K562 (cell line): Measurements from ENCODE around the gene TMEM229B. TPM values are rescaled to one million over a fixed set of nuclear protein-coding genes. Genes with fewer than 3 reads are reported as not detected.

Source experiments
- ATAC-seq: fragments of 200-7000 bp; cut with Tn5 transposase; 3 replicates; pipeline ENCODE4 v1.9.1; 2020; ENCODE audit warnings: moderate library complexity
- BruUV-seq: library from RNA; stranded (reverse); fragments of 400-500 nt; replicated peaks from 2 replicates; lab custom pipeline; 2021; lab: Mats Ljungman, UMichigan
- CTCF ChIA-PET: fragments of 300-600 bp; formaldehyde crosslinking; extraction: SDS; loops from one replicate; lab custom pipeline; 2021; ENCODE audit warnings: low intra/inter-chr PET ratio; lab: Yijun Ruan, JAX
- POLR2A ChIA-PET: fragments of 300-600, 350-650 bp; sonication (Branson Sonifier 250); formaldehyde crosslinking; extraction: SDS; loops from one replicate; lab custom pipeline; 2021; ENCODE audit warnings: antibody characterized with exemption, inconsistent platforms; lab: Yijun Ruan, JAX
- DNase-seq, 4 experiments: peaks; one replicate each; pipeline versions ENCODE4 v3.0.0 to v3.0.0-alpha.2; 2011 to 2018; ENCODE audit warnings: low spot score in 3 of 4, mixed read lengths in 3 of 4; ENCODE audit errors: extremely low read depth in 1 of 4
- FAIRE-seq: peaks from 2 replicates; lab custom pipeline; 2011; peaks lifted over from hg19 to GRCh38; lab: Jason Lieb, UNC
- H2AFZ ChIP-seq: 2 replicates; pipeline ENCODE4 v1.6.0; 2011; ENCODE audit warnings: low read depth, low read length, control low read depth, inconsistent platforms
- H3K27ac ChIP-seq: fragments of 200-600 bp; 3 replicates; pipeline ENCODE4 v1.8.0; 2011; ENCODE audit warnings: low read depth, mild to moderate bottlenecking, control low read depth, inconsistent platforms, low read length, moderate library complexity, mixed read lengths; ENCODE audit errors: extremely low read depth
- H3K27me3 ChIP-seq, 2 experiments: fragments of 300-600 bp in 1 of 2; 2 replicates in 1 of 2; 3 replicates in 1 of 2; pipeline versions ENCODE4 v1.6.0 to v1.8.0; 2011; ENCODE audit warnings: inconsistent platforms in 2 of 2, low read length in 2 of 2, mild to moderate bottlenecking in 1 of 2, mixed read lengths in 1 of 2, moderate library complexity in 1 of 2; ENCODE audit not compliant: control insufficient read depth in 2 of 2, insufficient read depth in 2 of 2
- H3K36me3 ChIP-seq: fragments of 300-600 bp; 3 replicates; pipeline ENCODE4 v1.8.0; 2011; ENCODE audit warnings: mild to moderate bottlenecking, low read length, inconsistent platforms; ENCODE audit not compliant: control insufficient read depth, insufficient read depth
- H3K4me1 ChIP-seq, 2 experiments: fragments of 200-600 bp in 1 of 2; replicated peaks in 1 of 2; 2 replicates in 1 of 2; 3 replicates in 1 of 2; pipeline versions ENCODE4 v1.5.1 to v1.8.0; 2011; ENCODE audit warnings: inconsistent platforms in 2 of 2, low read length in 2 of 2, mild to moderate bottlenecking in 1 of 2, mixed read lengths in 1 of 2, moderate library complexity in 1 of 2; ENCODE audit not compliant: control insufficient read depth in 2 of 2, insufficient read depth in 2 of 2
- H3K4me2 ChIP-seq: 2 replicates; pipeline ENCODE4 v1.6.1; 2011; ENCODE audit warnings: low read length, control low read depth, inconsistent platforms, mixed read lengths; ENCODE audit not compliant: insufficient read depth
- H3K4me3 ChIP-seq: fragments of 200-600 bp; sonication (generic), shearing (Covaris generic); 2 replicates; pipeline ENCODE4 v1.5.1; 2016; ENCODE audit warnings: control low read depth, inconsistent platforms
- H3K79me2 ChIP-seq: fragments of 200-600 bp; 3 replicates; pipeline ENCODE4 v1.8.0; 2011; ENCODE audit warnings: low read length, inconsistent platforms; ENCODE audit not compliant: control insufficient read depth, insufficient read depth
- H3K9ac ChIP-seq, 2 experiments: 2 replicates each; pipeline versions ENCODE4 v1.6.0 to v1.6.1; 2011; ENCODE audit warnings: low read depth in 2 of 2, low read length in 2 of 2, control low read depth in 1 of 2, inconsistent platforms in 1 of 2, mild to moderate bottlenecking in 1 of 2, mixed read lengths in 1 of 2; ENCODE audit not compliant: insufficient read depth in 1 of 2
- H3K9me1 ChIP-seq: one replicate; pipeline ENCODE4 v1.6.0; 2011; ENCODE audit warnings: inconsistent platforms, mild to moderate bottlenecking, low read length, moderate library complexity; ENCODE audit not compliant: control insufficient read depth, insufficient read depth
- H3K9me3 ChIP-seq: replicated peaks from 2 replicates; pipeline ENCODE4 v1.5.1; 2011; ENCODE audit warnings: low read depth, low read length, inconsistent platforms; ENCODE audit not compliant: control insufficient read depth, insufficient read depth
- H4K20me1 ChIP-seq: replicated peaks from 2 replicates; pipeline ENCODE4 v1.6.1; 2011; ENCODE audit warnings: low read length, inconsistent platforms, mixed read lengths; ENCODE audit not compliant: control insufficient read depth, insufficient read depth
- BDP1 ChIP-seq: IDR thresholded peaks from 3 replicates; pipeline ENCODE4 v1.6.1; 2011; ENCODE audit not compliant: insufficient read length, insufficient read depth
- CCNT2 ChIP-seq: IDR thresholded peaks from 2 replicates; pipeline ENCODE4 v1.6.1; 2011; ENCODE audit warnings: borderline replicate concordance, low read depth, mild to moderate bottlenecking, moderate library complexity, mixed read lengths, low read length; ENCODE audit not compliant: insufficient read length; ENCODE audit errors: extremely low read depth
- DDX20 ChIP-seq: fragments of 450-650 bp; IDR thresholded peaks from 2 replicates; pipeline ENCODE4 v1.6.1; 2016; ENCODE audit warnings: missing genetic modification characterization, low read depth, mild to moderate bottlenecking, missing compliant biosample characterization, moderate library complexity
- PHF21A ChIP-seq: fragments of 450-650 bp; IDR thresholded peaks from 2 replicates; pipeline ENCODE4 v1.6.1; 2017; ENCODE audit warnings: low read depth, borderline replicate concordance
- POU5F1 ChIP-seq: fragments of 150-350 bp; IDR thresholded peaks from 2 replicates; pipeline ENCODE4 v1.6.1; 2014; ENCODE audit warnings: borderline replicate concordance, low read length, low read depth, mild to moderate bottlenecking; ENCODE audit not compliant: partially characterized antibody
- RBM39 ChIP-seq: fragments of 200-400 bp; formaldehyde crosslinking; optimal IDR thresholded peaks from 2 replicates; pipeline ENCODE3; 2018; ENCODE audit warnings: low read depth, low read length
- RCOR1 ChIP-seq, 2 experiments: IDR thresholded peaks; 2 replicates each; pipeline ENCODE4 v1.6.1; 2012; ENCODE audit warnings: low read depth in 2 of 2, low read length in 2 of 2, borderline replicate concordance in 1 of 2, improper control_type of control experiment in 1 of 2
- TCF3 ChIP-seq: sonication (generic); formaldehyde crosslinking; IDR thresholded peaks from 2 replicates; pipeline ENCODE4 v1.4.0; 2020; ENCODE audit warnings: mild to moderate bottlenecking, missing genetic modification reagents
- ZNF124 ChIP-seq: sonication (generic); formaldehyde crosslinking; IDR thresholded peaks from 2 replicates; pipeline ENCODE4 v1.8.1; 2022; ENCODE audit warnings: missing genetic modification reagents
- WGBS: fragments of 100-300 bp; shearing (Covaris generic); methylation state at CpG from one replicate; pipeline ENCODE4 v1.1.6; 2016; ENCODE audit warnings: low coverage, mixed read lengths; ENCODE audit not compliant: insufficient coverage; ENCODE audit errors: missing lambda C conversion rate; 5-methylcytosine and 5-hydroxymethylcytosine counted together
- in situ Hi-C: fragments of 300-500 bp; cut with MboI; formaldehyde crosslinking; loops from 4 replicates; pipeline ENCODE4 v1.15.0; 2018; ENCODE audit warnings: inconsistent platforms, mixed read lengths
- intact Hi-C: fragments of 100-400 bp; cut with micrococcal nuclease; formaldehyde crosslinking; loops from 2 replicates; pipeline ENCODE4 v1.14.2; 2022
- polyA plus RNA-seq, 8 experiments: library from polyadenylated mRNA; depleted of rRNA in 4 of 8; stranded (reverse) in 5 of 8; unstranded in 3 of 8; fragments of >200 nt; fragmentation: Nextera tagmentation in 2 of 8; fragmentation: Illumina TruSeq in 1 of 8; extraction: Ambion mirVana in 2 of 8; extraction: Trizol in 1 of 8; gene quantifications; 2 replicates each; pipeline versions ENCODE4 v1.2.1 to v1.2.3, GENCODE V29; 2011 to 2014; ENCODE audit warnings: inconsistent platforms in 1 of 8, missing spikeins in 1 of 8
- total RNA-seq, 7 experiments: library from RNA; depleted of rRNA in 6 of 7; stranded (reverse); fragments of >200 nt in 6 of 7; fragmentation: Illumina TruSeq in 2 of 7; extraction: Trizol in 2 of 7; gene quantifications; 2 replicates each; pipeline versions ENCODE4 v1.2.1 to v1.2.3, GENCODE V29; 2011 to 2021; ENCODE audit warnings: low replicate concordance in 1 of 7
- TF ChIP-seq, protein P1 (sequence below): fragments of 450-650 bp; formaldehyde crosslinking; IDR thresholded peaks from 2 replicates; pipeline ENCODE4 v1.4.0; 2020; ENCODE audit warnings: mild to moderate bottlenecking, mixed read lengths
- TF ChIP-seq, protein P2 (sequence below): conservative IDR thresholded peaks from 2 replicates; pipeline ENCODE4 v1.6.1; 2011; ENCODE audit warnings: low read depth, mild to moderate bottlenecking, low read length; ENCODE audit not compliant: control insufficient read depth
- TF ChIP-seq, protein P3 (sequence below): sonication (generic); formaldehyde crosslinking; IDR thresholded peaks from 2 replicates; pipeline ENCODE4 v1.9.0; 2022; ENCODE audit warnings: mild to moderate bottlenecking, missing genetic modification reagents

Gene TMEM229B
- total and polyA plus RNA-seq, 9 of the 15 experiments (the other 6 are each of a cell fraction or from before 2014, with no cell fraction given) = not detected

DNA sequence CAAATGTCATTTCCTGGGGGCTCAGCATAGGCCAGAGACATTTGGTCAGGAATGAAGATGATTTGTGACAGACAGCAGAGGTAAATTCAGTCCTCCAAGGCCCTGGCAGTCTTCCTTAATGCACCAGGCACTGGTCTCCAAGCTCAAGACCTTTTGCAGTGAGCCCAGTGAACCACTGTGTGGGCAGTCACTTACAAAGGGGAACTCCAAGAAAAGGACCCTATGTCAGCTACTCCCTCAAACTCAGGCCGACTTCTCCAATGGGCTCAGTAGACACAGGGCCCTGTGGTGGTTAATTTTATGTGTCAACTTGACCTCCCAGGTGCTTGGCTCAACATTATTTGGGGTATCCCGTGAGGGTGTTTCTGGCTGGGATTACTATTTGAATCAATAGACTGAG lies 47.3 kb downstream of the TMEM229B start:
- Histone ChIP-seq H3K27me3 (peaks cover 5 to 17% of the 10 kb centered on the region in 2 experiments; a peak in 4 of 5 replicates), H3K27ac (no peak overlapping the region), H3K36me3 (no peaks in the 10 kb centered on the region), H3K4me2 (no peak overlapping the region), H3K4me3 (no peak overlapping the region), H3K9ac (no peak overlapping the region), H3K9me3 (no peaks in the 10 kb centered on the region), H3K9me1 (no peaks in the 10 kb centered on the region), H2AFZ (no peak overlapping the region), H3K79me2 (no peaks in the 10 kb centered on the region), H4K20me1 (no peaks in the 10 kb centered on the region), H3K4me1 (no peaks in the 10 kb centered on the region; a peak in 3 of 5 replicates)
- FAIRE-seq (no peak), ATAC-seq (no peak), DNase-seq (no peak)
- intact Hi-C loops = no loop called here
- TF ChIP-seq, protein P1, sequence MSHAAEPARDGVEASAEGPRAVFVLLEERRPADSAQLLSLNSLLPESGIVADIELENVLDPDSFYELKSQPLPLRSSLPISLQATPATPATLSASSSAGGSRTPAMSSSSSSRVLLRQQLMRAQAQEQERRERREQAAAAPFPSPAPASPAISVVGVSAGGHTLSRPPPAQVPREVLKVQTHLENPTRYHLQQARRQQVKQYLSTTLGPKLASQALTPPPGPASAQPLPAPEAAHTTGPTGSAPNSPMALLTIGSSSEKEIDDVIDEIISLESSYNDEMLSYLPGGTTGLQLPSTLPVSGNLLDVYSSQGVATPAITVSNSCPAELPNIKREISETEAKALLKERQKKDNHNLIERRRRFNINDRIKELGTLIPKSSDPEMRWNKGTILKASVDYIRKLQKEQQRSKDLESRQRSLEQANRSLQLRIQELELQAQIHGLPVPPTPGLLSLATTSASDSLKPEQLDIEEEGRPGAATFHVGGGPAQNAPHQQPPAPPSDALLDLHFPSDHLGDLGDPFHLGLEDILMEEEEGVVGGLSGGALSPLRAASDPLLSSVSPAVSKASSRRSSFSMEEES = no peak
- TF ChIP-seq ZNF124 (CRISPR knock-in tag) = no peak
- no peak for TF ChIP-seq BDP1
- CTCF ChIA-PET = no interaction called here
- in situ Hi-C loops = no loop called here
- BruUV-seq = no TSS peak
- WGBS = 17% methylated on average over 2 of the region's 2 CpGs
- POLR2A ChIA-PET = interaction anchor here (1.5 kb wide), 1 partner anchor 17 kb away, joined by 6 read pairs; no protein-coding TSS in a partner anchor

DNA sequence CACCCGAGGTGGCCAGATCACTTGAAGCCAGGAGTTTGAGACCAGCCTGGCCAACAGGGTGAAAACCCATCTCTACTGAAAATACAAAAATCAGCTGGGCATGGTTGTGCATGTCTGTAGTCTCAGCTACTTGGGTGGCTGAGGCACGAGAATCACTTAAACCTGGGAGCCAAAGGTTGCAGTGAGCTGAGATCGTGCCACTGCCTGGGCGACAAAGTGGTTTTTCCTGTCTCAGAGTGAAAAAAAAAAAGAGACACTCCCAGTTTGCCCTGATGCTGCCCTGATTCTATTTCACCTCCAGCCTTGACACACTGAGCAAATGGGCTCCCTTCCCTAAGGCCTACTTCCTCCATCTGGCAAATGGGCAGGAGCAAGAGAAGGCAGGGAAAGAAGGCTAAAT lies 48.0 kb downstream of the TMEM229B start:
- H3K79me2 ChIP-seq = no peaks in the 10 kb centered on the region
- no peak overlapping the region for H3K4me3 ChIP-seq
- H3K9me3 ChIP-seq = no peaks in the 10 kb centered on the region
- H3K9me1 ChIP-seq = no peaks in the 10 kb centered on the region
- CTCF ChIA-PET = no interaction called here
- H4K20me1 ChIP-seq = no peaks in the 10 kb centered on the region
- no peak overlapping the region for H3K9ac ChIP-seq
- H3K4me2 ChIP-seq = no peak overlapping the region
- ATAC-seq (no peak), DNase-seq (no peak), FAIRE-seq (no peak)
- no TSS peak for BruUV-seq
- H3K36me3 ChIP-seq = no peaks in the 10 kb centered on the region
- in situ Hi-C loops (no loop called here), intact Hi-C loops (no loop called here)
- no peak overlapping the region for H3K27ac ChIP-seq
- H2AFZ ChIP-seq = no peak overlapping the region
- H3K27me3 ChIP-seq = peaks cover 5 to 24% of the 10 kb centered on the region in 2 experiments; a peak in 4 of 5 replicates
- H3K4me1 ChIP-seq = no peaks in the 10 kb centered on the region; a peak in 2 of 5 replicates
- POLR2A ChIA-PET = interaction anchor here (1.5 kb wide), 1 partner anchor 18 kb away, joined by 6 read pairs; no protein-coding TSS in a partner anchor
- whole genome bisulfite sequencing = 0% methylated on average over 3 of the region's 4 CpGs
- no peak for TF ChIP-seq CCNT2
- no peak for TF ChIP-seq TCF3 (CRISPR knock-in tag)
- no peak for TF ChIP-seq DDX20 (tag)
- TF ChIP-seq, protein P2, sequence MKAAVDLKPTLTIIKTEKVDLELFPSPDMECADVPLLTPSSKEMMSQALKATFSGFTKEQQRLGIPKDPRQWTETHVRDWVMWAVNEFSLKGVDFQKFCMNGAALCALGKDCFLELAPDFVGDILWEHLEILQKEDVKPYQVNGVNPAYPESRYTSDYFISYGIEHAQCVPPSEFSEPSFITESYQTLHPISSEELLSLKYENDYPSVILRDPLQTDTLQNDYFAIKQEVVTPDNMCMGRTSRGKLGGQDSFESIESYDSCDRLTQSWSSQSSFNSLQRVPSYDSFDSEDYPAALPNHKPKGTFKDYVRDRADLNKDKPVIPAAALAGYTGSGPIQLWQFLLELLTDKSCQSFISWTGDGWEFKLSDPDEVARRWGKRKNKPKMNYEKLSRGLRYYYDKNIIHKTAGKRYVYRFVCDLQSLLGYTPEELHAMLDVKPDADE = no peak
- TF ChIP-seq POU5F1 = no peak
- TF ChIP-seq, protein P3, sequence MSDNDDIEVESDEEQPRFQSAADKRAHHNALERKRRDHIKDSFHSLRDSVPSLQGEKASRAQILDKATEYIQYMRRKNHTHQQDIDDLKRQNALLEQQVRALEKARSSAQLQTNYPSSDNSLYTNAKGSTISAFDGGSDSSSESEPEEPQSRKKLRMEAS (CRISPR knock-in tag) = no peak
- TF ChIP-seq PHF21A = no peak
- no peak for TF ChIP-seq RBM39
- TF ChIP-seq RCOR1 (IDR thresholded peaks at IDR 0.05; ENCODE audit: borderline replicate concordance in 1 of 2, low read depth in 2 of 2, low read length in 2 of 2) = no peak
